Stimulated activated memory B cell treated with anti-CD40 and anti-IgM and Interleukin-4, amounts not matched to agents 10 μg/mL and 1 μg/mL and 100 μg/mL, for 72 hours (primary cell): ENCODE results near the gene BBC3.
"Not testable (repeated sequence)": the region's sequence is repeated elsewhere in the genome, so short reads cannot be mapped to it uniquely, and the experiment has no call there.

Experiments
- ATAC-seq: fragments of 150-1000 bp; cut with Tn5 transposase; 2 replicates; pipeline ENCODE4 v1.10.0; 2021
- H3K27ac Mint-ChIP-seq: one replicate; pipeline ENCODE4 v1.8.0; 2022; ENCODE audit warnings: mild to moderate bottlenecking, mixed read lengths
- H3K27me3 Mint-ChIP-seq: one replicate; pipeline ENCODE4 v1.8.0; 2022; ENCODE audit warnings: mixed read lengths
- H3K36me3 Mint-ChIP-seq: one replicate; pipeline ENCODE4 v1.8.0; 2022; ENCODE audit warnings: mixed read lengths
- H3K4me1 Mint-ChIP-seq: one replicate; pipeline ENCODE4 v1.8.0; 2022; ENCODE audit warnings: mixed read lengths
- H3K4me3 Mint-ChIP-seq: one replicate; pipeline ENCODE4 v1.8.0; 2022; ENCODE audit warnings: mild to moderate bottlenecking, moderate library complexity, mixed read lengths
- H3K9me3 Mint-ChIP-seq: one replicate; pipeline ENCODE4 v1.8.0; 2022; ENCODE audit warnings: mixed read lengths

BBC3 gene, protein sequence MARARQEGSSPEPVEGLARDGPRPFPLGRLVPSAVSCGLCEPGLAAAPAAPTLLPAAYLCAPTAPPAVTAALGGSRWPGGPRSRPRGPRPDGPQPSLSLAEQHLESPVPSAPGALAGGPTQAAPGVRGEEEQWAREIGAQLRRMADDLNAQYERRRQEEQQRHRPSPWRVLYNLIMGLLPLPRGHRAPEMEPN

DNA sequence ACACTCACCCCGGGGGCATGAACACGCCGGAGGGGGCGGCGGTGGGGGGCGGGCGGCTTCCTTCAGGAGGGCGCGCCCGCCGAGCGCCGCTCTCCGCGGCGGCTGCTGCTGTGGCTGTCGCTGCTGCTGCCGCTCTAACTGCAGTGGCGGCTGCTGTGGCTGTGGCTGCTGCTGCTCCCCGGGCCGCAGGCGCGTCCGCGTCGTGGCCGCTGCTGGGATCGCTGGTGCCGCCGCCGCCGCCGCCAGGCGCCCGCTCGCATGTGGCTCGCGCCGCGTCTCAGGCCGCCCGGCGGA, at the start of gene BBC3:
TSS of gene BBC3 (minus strand) at position 279 of the 294 bp plus-strand sequence. CDS start 2,768 bp downstream, outside the sequence.
- peak within 1 kb of the TSS; percentile 59 for H3K27ac Mint-ChIP-seq
- peak within 1 kb of the TSS; percentile 56 for H3K4me3 Mint-ChIP-seq
- H3K27me3 Mint-ChIP-seq = no peaks in the 10 kb centered on the region
- H3K36me3 Mint-ChIP-seq = no peaks in the 10 kb centered on the region
- H3K4me1 Mint-ChIP-seq = peaks cover 29% of the 10 kb centered on the region
- no peak for ATAC-seq
- H3K9me3 Mint-ChIP-seq = no peaks in the 10 kb centered on the region

- H3K27me3 Mint-ChIP-seq = no peaks in the 10 kb centered on the region
- peaks cover 12% of the 10 kb centered on the region for H3K36me3 Mint-ChIP-seq
- no peak overlapping the region for H3K4me3 Mint-ChIP-seq
- H3K4me1 Mint-ChIP-seq = peaks cover 22% of the 10 kb centered on the region
- no peak for ATAC-seq
- no peaks in the 10 kb centered on the region for H3K9me3 Mint-ChIP-seq
- no peak overlapping the region for H3K27ac Mint-ChIP-seq
Measured at GRCh38 chr19:47280183-47280797, 49.3 kb upstream of the BBC3 start.

- Mint-ChIP-seq H3K4me1 (peaks cover 34% of the 10 kb centered on the region), H3K36me3 (peaks cover 20% of the 10 kb centered on the region)
- H3K9me3 Mint-ChIP-seq, ATAC-seq, H3K27ac Mint-ChIP-seq, H3K4me3 Mint-ChIP-seq, H3K27me3 Mint-ChIP-seq: not testable (repeated sequence)
Measured at GRCh38 chr19:47276513-47276912, 45.5 kb upstream of the BBC3 start.

DNA sequence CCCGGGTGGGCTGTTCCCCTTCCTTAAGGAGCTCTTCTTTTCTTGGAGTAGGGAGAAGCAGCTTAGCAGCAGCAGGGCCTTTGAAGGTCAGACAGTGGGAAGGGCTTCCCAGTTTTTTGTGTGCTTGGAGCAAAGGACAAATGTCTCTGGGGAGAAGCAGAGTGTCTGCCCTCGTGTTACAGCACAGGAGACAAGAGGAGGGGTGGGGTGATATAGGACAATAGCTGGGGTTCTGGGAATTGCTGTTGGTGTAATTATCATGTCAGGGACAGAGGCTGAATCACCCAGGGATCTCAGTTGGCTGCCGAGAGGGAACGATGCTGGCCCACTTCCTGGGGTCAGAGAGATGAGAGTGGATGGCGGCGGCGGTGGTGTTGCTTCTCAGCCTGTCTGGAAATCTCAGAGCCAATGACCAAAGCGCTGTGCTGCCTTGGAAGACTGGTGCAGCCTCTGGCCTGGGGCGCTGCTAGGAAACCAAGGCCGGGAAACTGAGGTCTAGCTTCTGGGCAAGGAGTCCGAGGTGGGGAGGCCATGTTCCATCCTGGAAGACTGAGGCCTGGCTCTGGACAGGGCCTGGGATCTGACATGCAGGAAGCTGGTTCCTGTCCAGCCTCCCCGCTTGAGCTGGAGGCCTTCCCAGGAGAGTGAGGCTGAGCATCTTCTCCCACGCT, 44.9 kb upstream of the BBC3 start:
- Mint-ChIP-seq H3K4me3 (peak overlapping the region; percentile 75), H3K4me1 (peaks cover 34% of the 10 kb centered on the region), H3K36me3 (peaks cover 25% of the 10 kb centered on the region), H3K27me3 (no peaks in the 10 kb centered on the region), H3K9me3 (no peaks in the 10 kb centered on the region), H3K27ac (peak overlapping the region; percentile 62)
- ATAC-seq = no peak

DNA sequence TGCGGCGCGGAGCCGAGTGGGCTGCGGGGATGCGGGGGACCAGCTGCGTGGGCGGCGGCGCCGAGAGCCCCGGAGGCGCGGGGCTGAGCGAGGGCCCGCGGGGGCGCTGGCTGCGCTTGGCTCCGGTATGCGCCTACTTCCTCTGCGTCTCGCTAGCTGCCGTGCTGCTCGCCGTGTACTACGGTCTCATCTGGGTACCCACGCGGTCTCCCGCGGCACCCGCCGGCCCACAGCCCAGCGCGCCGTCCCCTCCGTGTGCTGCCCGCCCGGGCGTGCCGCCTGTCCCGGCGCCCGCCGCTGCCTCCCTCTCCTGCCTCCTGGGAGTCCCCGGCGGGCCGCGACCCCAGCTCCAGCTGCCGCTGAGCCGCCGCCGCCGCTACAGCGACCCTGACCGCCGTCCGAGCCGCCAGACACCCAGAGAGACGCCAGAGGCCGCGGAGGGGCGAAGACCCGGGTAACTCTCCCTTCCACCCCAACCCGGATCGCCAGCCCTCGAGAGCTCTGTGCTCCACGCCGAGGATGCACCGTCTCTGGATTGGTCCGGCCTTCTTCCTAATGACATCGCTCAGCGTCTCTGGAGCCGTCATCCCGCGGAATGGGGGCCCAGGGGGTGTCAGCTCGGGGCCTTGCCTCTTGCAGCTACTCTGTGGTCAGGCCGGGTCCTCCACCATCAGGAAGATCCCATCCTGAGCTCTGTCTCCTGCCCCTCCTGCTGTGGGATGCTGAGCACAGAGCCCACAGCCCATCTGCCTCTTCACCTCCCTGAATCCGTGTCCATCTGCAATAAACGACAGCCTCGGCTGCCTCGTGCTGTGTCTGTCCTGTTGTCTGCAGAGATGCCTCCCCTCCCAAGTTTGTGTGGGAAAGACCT, 44.1 kb upstream of the BBC3 start:
- Mint-ChIP-seq H3K27ac (peak overlapping the region; percentile 97), H3K36me3 (peaks cover 33% of the 10 kb centered on the region), H3K4me3 (peak overlapping the region; percentile 75), H3K4me1 (peaks cover 34% of the 10 kb centered on the region), H3K9me3 (no peaks in the 10 kb centered on the region), H3K27me3 (no peaks in the 10 kb centered on the region)
- ATAC-seq = peak; percentile 46

DNA sequence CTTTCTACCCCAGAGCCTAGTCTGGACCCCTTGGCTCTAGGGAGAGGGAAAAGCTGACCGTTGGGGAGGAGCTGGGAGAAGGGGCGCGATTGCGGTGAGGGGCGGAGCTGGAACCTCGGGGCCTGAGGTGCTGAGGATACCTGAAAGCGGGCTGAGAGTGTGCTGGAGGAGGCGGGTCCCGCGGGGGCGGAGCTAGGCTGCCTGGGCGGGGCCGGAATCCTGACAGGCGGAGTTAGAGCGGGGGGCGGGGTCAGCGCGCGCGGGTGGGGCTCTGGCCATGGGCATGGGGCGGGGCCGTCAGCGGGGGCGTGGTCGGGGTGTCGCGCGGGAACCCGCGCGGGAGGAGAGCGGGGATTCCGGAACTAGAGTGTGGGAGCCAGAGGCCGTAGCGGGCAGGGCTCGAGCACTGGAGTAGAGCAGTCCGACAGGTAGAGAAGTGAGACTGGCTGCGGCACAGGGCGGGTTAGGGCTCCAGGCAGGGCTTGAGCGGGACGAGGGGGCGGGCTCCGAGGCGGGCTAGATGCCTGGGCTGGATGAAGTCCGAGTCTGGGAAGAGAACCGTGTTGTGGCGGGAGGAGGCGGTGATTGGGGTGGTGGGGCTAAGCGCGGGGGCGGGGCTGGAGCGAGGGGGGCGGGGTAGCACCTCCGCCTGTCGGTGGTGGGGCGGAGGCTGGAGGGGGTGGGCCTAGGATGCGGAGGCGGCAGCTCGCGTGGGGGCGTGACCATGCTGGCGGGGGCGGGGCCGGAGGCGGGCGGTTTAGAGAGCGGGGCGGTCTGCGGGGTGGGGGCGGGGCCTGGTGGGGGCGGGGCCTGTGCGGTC, 43.3 kb upstream of the BBC3 start, which contains the start of gene INAFM1:
TSS of gene INAFM1 (plus strand) at position 815 of the 820 bp plus-strand sequence. CDS start 35 bp downstream, outside the sequence.
- H3K4me1 Mint-ChIP-seq = peaks cover 34% of the 10 kb centered on the region
- peaks cover 36% of the 10 kb centered on the region for H3K36me3 Mint-ChIP-seq
- H3K4me3 Mint-ChIP-seq = peak within 1 kb of the TSS; percentile 85
- ATAC-seq = peak; percentile 86
- H3K27ac Mint-ChIP-seq = peak within 1 kb of the TSS; percentile 97
- no peaks in the 10 kb centered on the region for H3K27me3 Mint-ChIP-seq
- H3K9me3 Mint-ChIP-seq = no peaks in the 10 kb centered on the region

DNA sequence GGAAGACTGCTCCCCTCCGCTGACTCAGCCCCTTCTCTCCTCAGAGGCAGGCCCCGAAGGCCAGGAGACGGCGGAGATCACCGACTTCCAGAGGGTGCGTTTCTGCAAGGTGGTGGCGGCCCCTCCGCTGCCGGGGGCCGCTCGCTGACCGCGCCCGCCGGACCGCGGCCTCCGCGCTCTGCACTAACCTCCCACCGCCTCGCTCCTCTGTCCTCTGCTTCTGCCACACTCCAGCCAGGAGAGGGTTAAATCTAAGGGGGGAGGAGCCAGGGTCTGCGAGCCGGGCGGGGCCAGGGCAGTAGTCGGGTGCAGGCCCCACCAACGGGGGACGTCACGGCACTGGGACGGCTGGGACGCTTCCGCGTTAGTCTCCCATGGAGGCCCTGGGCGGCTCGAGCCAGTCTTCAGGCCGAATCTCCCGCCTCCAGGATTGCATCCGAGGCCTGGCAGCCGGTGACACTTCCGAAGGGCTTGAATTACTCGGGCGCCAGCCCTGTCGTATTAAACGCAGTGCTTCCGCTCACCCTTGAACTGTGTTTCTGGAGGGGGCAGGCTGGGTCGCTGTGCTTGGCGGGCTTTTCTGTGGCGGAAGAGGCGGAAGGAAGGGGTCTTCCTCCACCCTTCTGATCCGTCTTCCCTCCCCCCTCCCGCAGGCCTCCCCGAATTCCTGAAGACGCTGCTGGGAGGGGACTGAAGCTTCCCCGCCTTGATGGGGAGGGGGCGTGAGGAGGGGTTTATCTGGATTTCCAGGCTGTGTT, 42.5 kb upstream of the BBC3 start:
- peak; percentile 85 for ATAC-seq
- H3K9me3 Mint-ChIP-seq = no peaks in the 10 kb centered on the region
- H3K27ac Mint-ChIP-seq = peak overlapping the region; percentile 97
- H3K27me3 Mint-ChIP-seq = no peaks in the 10 kb centered on the region
- H3K4me3 Mint-ChIP-seq = peak overlapping the region; percentile 85
- H3K36me3 Mint-ChIP-seq = peaks cover 37% of the 10 kb centered on the region
- peaks cover 34% of the 10 kb centered on the region for H3K4me1 Mint-ChIP-seq

- H3K4me3 Mint-ChIP-seq = peak overlapping the region; percentile 85
- H3K9me3 Mint-ChIP-seq = no peaks in the 10 kb centered on the region
- H3K36me3 Mint-ChIP-seq = peaks cover 37% of the 10 kb centered on the region
- H3K27me3 Mint-ChIP-seq = no peaks in the 10 kb centered on the region
- ATAC-seq = no peak
- H3K4me1 Mint-ChIP-seq = peaks cover 29% of the 10 kb centered on the region
- H3K27ac Mint-ChIP-seq = peak overlapping the region; percentile 97
Measured at GRCh38 chr19:47272448-47273312, 41.7 kb upstream of the BBC3 start.

- peaks cover 26% of the 10 kb centered on the region for H3K4me1 Mint-ChIP-seq
- no peaks in the 10 kb centered on the region for H3K9me3 Mint-ChIP-seq
- peak overlapping the region; percentile 97 for H3K27ac Mint-ChIP-seq
- no peak for ATAC-seq
- H3K4me3 Mint-ChIP-seq = peak overlapping the region; percentile 85
- H3K27me3 Mint-ChIP-seq = no peaks in the 10 kb centered on the region
- peaks cover 42% of the 10 kb centered on the region for H3K36me3 Mint-ChIP-seq
Measured at GRCh38 chr19:47271949-47272348, 41.0 kb upstream of the BBC3 start.

GRCh38 chr19:47270408-47270807, 39.4 kb upstream of the BBC3 start:
- peaks cover 48% of the 10 kb centered on the region for H3K36me3 Mint-ChIP-seq
- ATAC-seq = no peak
- no peak overlapping the region for H3K27ac Mint-ChIP-seq
- no peaks in the 10 kb centered on the region for H3K27me3 Mint-ChIP-seq
- H3K4me1 Mint-ChIP-seq = peaks cover 19% of the 10 kb centered on the region
- H3K9me3 Mint-ChIP-seq = no peaks in the 10 kb centered on the region
- H3K4me3 Mint-ChIP-seq = no peak overlapping the region

- Mint-ChIP-seq H3K9me3 (no peaks in the 10 kb centered on the region), H3K4me3 (no peak overlapping the region), H3K36me3 (peaks cover 52% of the 10 kb centered on the region), H3K27me3 (no peaks in the 10 kb centered on the region), H3K27ac (no peak overlapping the region), H3K4me1 (peaks cover 16% of the 10 kb centered on the region)
- ATAC-seq = no peak
Measured at GRCh38 chr19:47269596-47269995, 38.6 kb upstream of the BBC3 start.

DNA sequence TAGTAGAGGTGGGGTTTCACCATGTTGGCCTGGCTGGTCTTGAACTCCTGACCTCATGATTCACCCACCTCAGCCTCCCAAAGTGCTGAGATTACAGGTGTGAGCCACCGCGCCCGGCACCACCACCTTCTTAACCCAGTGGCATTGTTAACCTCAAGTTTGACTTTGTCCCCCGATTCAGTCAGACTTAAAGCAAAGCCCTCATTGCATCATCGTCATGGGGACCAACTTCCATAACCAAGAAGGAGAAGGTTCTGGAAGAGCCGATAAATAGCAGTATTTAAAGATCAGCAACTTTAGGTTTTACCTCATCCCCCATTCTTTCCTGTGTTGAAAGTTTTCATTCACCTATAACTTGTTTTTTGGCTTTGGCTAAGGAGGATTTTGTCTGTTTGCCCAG, 37.0 kb upstream of the BBC3 start:
- ATAC-seq = no peak
- Mint-ChIP-seq H3K4me1 (peaks cover 15% of the 10 kb centered on the region), H3K27me3 (no peaks in the 10 kb centered on the region), H3K27ac (no peak overlapping the region), H3K36me3 (peaks cover 59% of the 10 kb centered on the region), H3K4me3 (no peak overlapping the region), H3K9me3 (no peaks in the 10 kb centered on the region)

DNA sequence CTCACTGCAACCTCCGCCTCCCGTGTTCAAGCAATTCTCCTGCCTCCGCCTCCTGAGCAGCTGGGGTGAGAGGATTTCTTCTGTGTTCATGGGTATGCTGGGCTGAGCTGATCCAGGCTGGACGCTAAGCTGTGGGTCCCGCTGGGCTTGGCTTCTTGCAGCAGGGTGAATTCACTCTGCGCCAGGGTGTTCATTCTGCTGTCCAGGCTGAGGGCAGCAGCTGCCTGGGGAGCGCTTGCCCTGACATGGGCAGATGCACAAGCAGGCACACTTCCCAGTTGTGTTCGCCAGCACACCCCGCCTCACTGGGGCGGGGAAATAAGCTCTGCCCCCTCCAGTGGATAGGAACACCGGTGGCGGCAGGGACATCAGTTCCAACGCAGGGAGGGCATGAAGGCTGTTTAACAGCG, 36.4 kb upstream of the BBC3 start:
- Mint-ChIP-seq H3K27me3 (no peaks in the 10 kb centered on the region), H3K27ac (no peak overlapping the region), H3K36me3 (peaks cover 61% of the 10 kb centered on the region), H3K4me3 (no peak overlapping the region), H3K4me1 (peaks cover 15% of the 10 kb centered on the region), H3K9me3 (no peaks in the 10 kb centered on the region)
- no peak for ATAC-seq
